Osteoblast (primary cell): ENCODE results near the gene MIXL1. TPM values are rescaled to one million over a fixed set of nuclear protein-coding genes. Genes with fewer than 3 reads are reported as not detected.

Experiments used
- DNase-seq: peaks from one replicate; pipeline ENCODE4 v3.0.0; 2011; ENCODE audit warnings: low spot score, mixed read lengths; ENCODE audit not compliant: insufficient read length; ENCODE audit errors: missing footprints
- H2AFZ ChIP-seq: 2 replicates; pipeline ENCODE4 v1.6.0; 2011; ENCODE audit warnings: mild to moderate bottlenecking, low read length
- H3K27ac ChIP-seq: 2 replicates; pipeline ENCODE4 v1.5.1; 2011; ENCODE audit warnings: mild to moderate bottlenecking, low read depth, low read length, moderate library complexity
- H3K27me3 ChIP-seq: 2 replicates; pipeline ENCODE4 v1.6.0; 2012; ENCODE audit warnings: mild to moderate bottlenecking, control low read depth, inconsistent platforms, low read length, moderate library complexity; ENCODE audit not compliant: insufficient read depth
- H3K36me3 ChIP-seq: 2 replicates; pipeline ENCODE4 v1.5.1; 2011; ENCODE audit warnings: mild to moderate bottlenecking, low read length, control low read depth, moderate library complexity; ENCODE audit not compliant: insufficient read depth
- H3K4me1 ChIP-seq: 2 replicates; pipeline ENCODE4 v1.5.1; 2011; ENCODE audit warnings: mild to moderate bottlenecking, low read length, control low read depth, moderate library complexity; ENCODE audit not compliant: insufficient read depth
- H3K4me2 ChIP-seq: 2 replicates; pipeline ENCODE4 v1.6.0; 2011; ENCODE audit warnings: mild to moderate bottlenecking, low read length; ENCODE audit not compliant: insufficient read depth
- H3K4me3 ChIP-seq: fragments of 200-600 bp; sonication (generic); 3 replicates; pipeline ENCODE4 v1.5.1; 2012; ENCODE audit warnings: mild to moderate bottlenecking, low read length, inconsistent platforms; ENCODE audit not compliant: insufficient read depth
- H3K79me2 ChIP-seq: 2 replicates; pipeline ENCODE4 v1.6.0; 2012; ENCODE audit warnings: mild to moderate bottlenecking, low read length, control low read depth, inconsistent platforms; ENCODE audit not compliant: insufficient read depth
- H3K9me3 ChIP-seq: 2 replicates; pipeline ENCODE4 v1.5.1; 2011; ENCODE audit warnings: low read depth, low read length, control low read depth
- H4K20me1 ChIP-seq: 2 replicates; pipeline ENCODE4 v1.6.0; 2012; ENCODE audit warnings: mild to moderate bottlenecking, low read length, control low read depth; ENCODE audit not compliant: insufficient read depth
- total RNA-seq: library from RNA; depleted of rRNA; stranded (reverse); fragments of >200 nt; gene quantifications from 2 replicates; pipeline ENCODE4 v1.2.3, GENCODE V29; 2012
- TF ChIP-seq, protein P1 (sequence below): IDR thresholded peaks from 2 replicates; pipeline ENCODE4 v1.5.1; 2011; ENCODE audit warnings: mild to moderate bottlenecking, low read depth, low read length, moderate library complexity; ENCODE audit errors: extremely low read depth

The MIXL1 gene
- total RNA-seq, 1 donor: not detected

DNA sequence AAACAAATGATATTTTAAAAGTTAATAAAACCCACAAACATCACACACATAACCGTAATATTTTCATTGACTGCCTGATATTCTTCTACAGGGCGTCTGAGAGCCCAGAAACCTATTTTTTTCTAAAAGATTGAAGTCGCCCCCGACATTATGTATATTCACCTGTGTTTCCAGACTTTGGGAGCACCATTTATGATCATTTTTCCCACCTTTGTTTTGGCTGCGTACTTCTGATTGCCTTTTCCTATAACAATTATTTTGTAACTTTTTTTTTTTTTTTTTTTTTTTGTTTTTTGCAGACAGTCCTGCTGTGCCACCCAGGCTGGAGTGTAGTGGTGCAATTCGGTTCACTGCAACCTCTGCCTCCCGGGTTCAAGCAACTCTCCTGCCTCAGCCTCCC lies 36.1 kb upstream of the MIXL1 start:
- no peaks in the 10 kb centered on the region for H3K9me3 ChIP-seq
- no peaks in the 10 kb centered on the region for H3K27me3 ChIP-seq
- peak overlapping the region; percentile 96 for H3K4me3 ChIP-seq
- H3K27ac ChIP-seq: peak overlapping the region; percentile 87
- H2AFZ ChIP-seq: peak overlapping the region; percentile 89
- H3K4me2 ChIP-seq: peak overlapping the region; percentile 87
- H4K20me1 ChIP-seq: peaks cover 28% of the 10 kb centered on the region
- peaks cover 16% of the 10 kb centered on the region for H3K4me1 ChIP-seq
- H3K79me2 ChIP-seq: peaks cover 47% of the 10 kb centered on the region
- TF ChIP-seq, protein P1, sequence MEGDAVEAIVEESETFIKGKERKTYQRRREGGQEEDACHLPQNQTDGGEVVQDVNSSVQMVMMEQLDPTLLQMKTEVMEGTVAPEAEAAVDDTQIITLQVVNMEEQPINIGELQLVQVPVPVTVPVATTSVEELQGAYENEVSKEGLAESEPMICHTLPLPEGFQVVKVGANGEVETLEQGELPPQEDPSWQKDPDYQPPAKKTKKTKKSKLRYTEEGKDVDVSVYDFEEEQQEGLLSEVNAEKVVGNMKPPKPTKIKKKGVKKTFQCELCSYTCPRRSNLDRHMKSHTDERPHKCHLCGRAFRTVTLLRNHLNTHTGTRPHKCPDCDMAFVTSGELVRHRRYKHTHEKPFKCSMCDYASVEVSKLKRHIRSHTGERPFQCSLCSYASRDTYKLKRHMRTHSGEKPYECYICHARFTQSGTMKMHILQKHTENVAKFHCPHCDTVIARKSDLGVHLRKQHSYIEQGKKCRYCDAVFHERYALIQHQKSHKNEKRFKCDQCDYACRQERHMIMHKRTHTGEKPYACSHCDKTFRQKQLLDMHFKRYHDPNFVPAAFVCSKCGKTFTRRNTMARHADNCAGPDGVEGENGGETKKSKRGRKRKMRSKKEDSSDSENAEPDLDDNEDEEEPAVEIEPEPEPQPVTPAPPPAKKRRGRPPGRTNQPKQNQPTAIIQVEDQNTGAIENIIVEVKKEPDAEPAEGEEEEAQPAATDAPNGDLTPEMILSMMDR: no peak
- peaks cover 3% of the 10 kb centered on the region for H3K36me3 ChIP-seq
- no peak for DNase-seq

DNA sequence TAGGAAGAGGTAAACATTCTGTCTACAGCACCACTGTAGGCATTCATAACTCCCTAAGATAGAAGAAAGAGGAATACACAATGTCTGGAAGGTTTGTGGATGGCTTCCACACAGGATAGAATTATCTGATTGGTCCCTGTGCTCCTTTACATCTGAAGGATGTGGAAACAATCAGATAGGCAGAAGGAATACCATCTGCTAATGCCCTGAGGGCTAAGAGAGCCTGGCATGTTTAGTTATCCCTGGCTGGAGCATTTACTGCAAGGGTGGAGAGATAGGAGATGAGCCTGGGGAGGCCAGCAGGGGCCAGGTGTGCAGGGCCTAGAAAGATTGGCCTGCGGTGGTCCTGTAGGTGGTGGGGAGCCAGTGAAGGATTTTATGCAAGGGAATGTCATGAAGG lies 28.3 kb upstream of the MIXL1 start:
- DNase-seq: no peak
- H3K4me3 ChIP-seq: no peak overlapping the region

DNA sequence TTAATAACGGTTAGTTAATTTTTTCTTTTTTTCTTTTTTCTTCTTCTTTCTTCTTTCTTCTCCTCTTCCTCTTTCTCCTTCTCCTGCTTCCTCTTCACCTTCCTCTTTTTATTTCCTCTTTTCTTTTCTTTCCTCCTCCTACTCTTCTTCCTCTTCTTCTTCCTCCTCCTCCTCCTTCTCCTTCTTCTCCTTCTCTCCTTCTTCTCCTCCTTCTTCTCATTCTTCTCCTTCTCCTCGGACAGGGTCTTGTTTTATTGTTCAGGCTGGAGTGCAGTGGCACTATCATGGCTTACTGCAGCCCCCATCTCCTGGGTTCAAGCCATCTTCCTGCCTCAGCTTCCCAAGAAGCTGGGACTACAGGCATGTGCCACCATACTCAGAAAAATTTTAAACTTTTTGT lies 23.5 kb upstream of the MIXL1 start:
- H3K27me3 ChIP-seq: peaks cover 3% of the 10 kb centered on the region
- H3K4me3 ChIP-seq: no peak overlapping the region
- DNase-seq: no peak
- H2AFZ ChIP-seq: no peak overlapping the region
- no peak overlapping the region for H3K4me2 ChIP-seq
- TF ChIP-seq, protein P1: no peak
- H3K4me1 ChIP-seq: no peaks in the 10 kb centered on the region
- H3K9me3 ChIP-seq: no peaks in the 10 kb centered on the region
- no peaks in the 10 kb centered on the region for H4K20me1 ChIP-seq
- H3K27ac ChIP-seq: no peak overlapping the region
- no peaks in the 10 kb centered on the region for H3K79me2 ChIP-seq
- H3K36me3 ChIP-seq: no peaks in the 10 kb centered on the region

More for the DNA sequence above, 28.3 kb upstream of the MIXL1 start:
- no peaks in the 10 kb centered on the region for H3K4me1 ChIP-seq
- H3K27me3 ChIP-seq: no peaks in the 10 kb centered on the region
- H3K27ac ChIP-seq: no peak overlapping the region
- no peak overlapping the region for H3K4me2 ChIP-seq
- H3K9me3 ChIP-seq: no peaks in the 10 kb centered on the region
- TF ChIP-seq, protein P1: no peak
- H2AFZ ChIP-seq: no peak overlapping the region
- no peaks in the 10 kb centered on the region for H3K36me3 ChIP-seq
- H4K20me1 ChIP-seq: no peaks in the 10 kb centered on the region
- no peaks in the 10 kb centered on the region for H3K79me2 ChIP-seq

DNA sequence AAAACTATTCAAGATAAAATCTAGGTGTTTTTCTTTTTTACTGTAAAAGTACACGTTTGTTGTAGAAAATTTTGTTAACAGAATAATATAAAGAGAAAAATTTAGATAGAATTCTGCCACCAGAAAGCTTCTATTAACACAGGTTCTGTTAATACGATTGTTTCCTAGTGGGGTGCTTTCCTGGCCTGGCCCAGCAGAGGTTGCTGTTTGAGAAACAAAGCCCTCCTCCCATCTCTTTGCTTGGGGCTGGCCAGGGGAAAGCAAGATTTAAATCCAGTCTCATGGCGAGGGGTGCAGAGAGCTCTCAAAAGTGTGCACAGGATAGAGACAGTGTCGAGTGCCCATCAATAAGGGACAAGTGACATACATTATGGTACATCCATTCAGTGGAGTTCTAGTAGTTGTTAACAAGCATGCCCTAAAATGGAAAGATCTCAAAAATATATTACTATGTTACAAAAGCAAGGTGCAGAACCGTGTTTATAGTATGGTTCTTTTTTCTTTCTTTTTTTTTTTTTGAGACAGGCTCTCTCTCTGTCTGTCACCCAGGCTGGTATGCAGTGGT lies 22.4 kb upstream of the MIXL1 start:
- Histone ChIP-seq H3K36me3 (no peaks in the 10 kb centered on the region), H3K27me3 (peaks cover 3% of the 10 kb centered on the region), H4K20me1 (no peaks in the 10 kb centered on the region), H3K4me3 (no peak overlapping the region), H2AFZ (no peak overlapping the region), H3K27ac (no peak overlapping the region), H3K4me2 (no peak overlapping the region), H3K4me1 (no peaks in the 10 kb centered on the region), H3K9me3 (no peaks in the 10 kb centered on the region), H3K79me2 (no peaks in the 10 kb centered on the region)
- TF ChIP-seq, protein P1: peak; percentile 57
- no peak for DNase-seq
